Testis (tissue), 2 donors: ENCODE measurements around the gene ZNF839.

Experiments
- CTCF ChIP-seq, 3 experiments: fragments of 450-650 bp in 2 of 3; fragments of 200-600 bp in 1 of 3; sonication (generic) in 1 of 3; IDR thresholded peaks; one replicate each; pipeline ENCODE4 v1.5.1; 2016 to 2019; ENCODE audit warnings: antibody characterized with exemption in 3 of 3, mild to moderate bottlenecking in 2 of 3, moderate library complexity in 1 of 3
- POLR2A ChIP-seq: fragments of 450-650 bp; IDR thresholded peaks from one replicate; pipeline ENCODE4 v1.6.1; 2017; ENCODE audit warnings: antibody characterized with exemption, mild to moderate bottlenecking, moderate library complexity

- no peak for TF ChIP-seq CTCF (IDR thresholded peaks at IDR 0.05)
- TF ChIP-seq POLR2A, result no peak
Observed at GRCh38 chr14:102375119-102375518, 55.6 kb downstream of the ZNF839 start.
